Heart left ventricle (tissue), 16 donors: ENCODE measurements around the gene NXN. TPM values are rescaled to one million over a fixed set of nuclear protein-coding genes. Genes with fewer than 3 reads are reported as not detected.

Source experiments
- ATAC-seq, 4 donors: fragments of 200-7000 bp; cut with Tn5 transposase; one replicate each; pipeline ENCODE4 v1.9.1; 2020 to 2022; ENCODE audit warnings: moderate library complexity in 4 of 4, mild to moderate bottlenecking in 3 of 4, moderate number of reproducible peaks in 1 of 4
- DNase-seq, 5 donors: peaks; one replicate each; pipeline ENCODE4 v3.0.0-alpha.2; 2020
- H3K27ac ChIP-seq, 12 donors: fragments of 200-600 bp; sonication (generic) in 4 of 12; one replicate each; pipeline versions ENCODE4 v1.5.0 to v1.8.0; 2016 to 2022; ENCODE audit warnings: mild to moderate bottlenecking in 2 of 12
- H3K27me3 ChIP-seq, 9 donors: fragments of 200-600 bp; sonication (generic) in 2 of 9; one replicate each; pipeline versions ENCODE4 v1.5.1 to v1.8.0; 2016 to 2022; ENCODE audit warnings: mild to moderate bottlenecking in 3 of 9
- H3K36me3 ChIP-seq, 9 donors: fragments of 200-600 bp; sonication (generic) in 2 of 9; one replicate each; pipeline versions ENCODE4 v1.5.0 to v1.8.0; 2018 to 2022; ENCODE audit warnings: mild to moderate bottlenecking in 2 of 9
- H3K4me1 ChIP-seq, 12 donors: fragments of 200-600 bp; sonication (generic) in 4 of 12; one replicate each; pipeline versions ENCODE4 v1.5.0 to v1.8.0; 2016 to 2022; ENCODE audit warnings: mild to moderate bottlenecking in 3 of 12
- H3K4me3 ChIP-seq, 12 donors: fragments of 200-600 bp; sonication (generic) in 4 of 12; one replicate each; pipeline versions ENCODE4 v1.5.0 to v1.8.0; 2017 to 2022; ENCODE audit warnings: mild to moderate bottlenecking in 9 of 12, moderate library complexity in 4 of 12
- H3K9me3 ChIP-seq, 12 donors: fragments of 200-600 bp; sonication (generic) in 4 of 12; one replicate each; pipeline versions ENCODE4 v1.5.0 to v1.8.0; 2016 to 2022; ENCODE audit warnings: mild to moderate bottlenecking in 1 of 12
- CTCF ChIP-seq, 12 donors: fragments of 200-600 bp; sonication (generic) in 4 of 12; IDR thresholded peaks; one replicate each; pipeline versions ENCODE4 v1.5.0 to v1.8.0; 2018 to 2022; ENCODE audit warnings: antibody characterized with exemption in 12 of 12, mild to moderate bottlenecking in 5 of 12
- POLR2A ChIP-seq, 2 donors: fragments of 450-650 bp; IDR thresholded peaks; one replicate each; pipeline ENCODE4 v1.6.1; 2017; ENCODE audit warnings: antibody characterized with exemption in 2 of 2, mild to moderate bottlenecking in 2 of 2, moderate library complexity in 2 of 2
- WGBS, 4 donors: extraction: QIAGEN DNeasy Blood & Tissue Kit in 2 of 4; methylation state at CpG; one replicate each; pipeline versions ENCODE4 v1.1.5 to v1.1.7; 2013 to 2018; 5-methylcytosine and 5-hydroxymethylcytosine counted together
- intact Hi-C, 10 donors: fragments of 100-400 bp; cut with DNase I; formaldehyde crosslinking; loops; one replicate each; pipeline versions ENCODE4 v1.11.1 to v1.14.2; 2022
- polyA plus RNA-seq, 2 donors: library from polyadenylated mRNA; stranded (reverse); fragments of 200-250 nt; gene quantifications; one replicate each; pipeline ENCODE4 v1.2.3, GENCODE V29; 2013
- total RNA-seq, 9 donors: library from RNA; depleted of rRNA in 2 of 9; stranded (reverse); fragments of >200 nt in 2 of 9; fragmentation: NEBNext Ultra II Directional in 3 of 9; extraction: Animal tissue kit (Norgen Biotek cat#: 25700) in 3 of 9; gene quantifications; one replicate each; pipeline versions ENCODE4 v1.1.0 to v1.2.4, GENCODE V29; 2016 to 2023
- donor health status: ischemic (EF 13 %, LVEDD 7.1; RV severe dilation, severe dysfunction).
- donor health status: healthy with polysubstance abuse.
- donor health status: DM: no; HTN: yes; CAD: no.
- donor health status: DM: no; HTN: no; CAD: no.
- donor health status: ischemic (EF 25% LVEDD 6.9; RV normal size, moderate dysfunction).
- donor health status: ischemic (EF 25% LVEDD 5.7; RV mildly dilated, moderate dysfunction).
- donor health status: healthy.
- donor health status: DM: yes; HTN: yes; CAD: no.
- donor health status: ischemic (EF 35%, LVEDD 5.7; RV mildly dilated, moderate dysfunction).
- donor health status: nonischemic (EF 11% LVEDD 7.7; RV severe dilation, severe dysfunction).
- donor health status: DM: yes; HTN: yes; CAD: no.
- donor health status: PGD.
- donor health status: ischemic (EF 29% LVEDD 5.4; RV normal size, mild dysfunction).
- donor health status: nonischemic (EF 23%, LVEDD 6.1; RV moderate dilation, normal function).

The NXN gene
- total and polyA plus RNA-seq, 11 donors = 8.6 to 20.3 (median 14.1) TPM

GRCh38 chr17:992933-993332, 13.4 kb upstream of the NXN start:
- Histone ChIP-seq H3K27ac (no peak overlapping the region), H3K27me3 (no peaks in the 10 kb centered on the region), H3K4me3 (no peak overlapping the region), H3K9me3 (peaks cover 0 to 13% (median 0%) of the 10 kb centered on the region in 12 donors), H3K36me3 (no peaks in the 10 kb centered on the region), H3K4me1 (peaks cover 0 to 11% (median 7%) of the 10 kb centered on the region in 12 donors)
- TF ChIP-seq CTCF (IDR thresholded peaks at IDR 0.05) (no peak), POLR2A (IDR thresholded peaks at IDR 0.05) (no peak)
- intact Hi-C loops = no loop called here
- peak in 1 of 5 donors; percentile 29 for DNase-seq
- ATAC-seq = no peak
- 49 to 57% (median 53%) methylated on average over 12 to 13 of the region's 13 CpGs for WGBS, 4 donors

- H3K9me3 ChIP-seq = peaks cover 0 to 6% (median 0%) of the 10 kb centered on the region in 12 donors
- H3K27me3 ChIP-seq = no peaks in the 10 kb centered on the region
- intact Hi-C loops = loop anchor here in 1 of 10 donors (10.0 kb wide), 1 partner anchor 274 kb away; the partner anchor contains the start of gene VPS53
- ATAC-seq (peak in 1 of 4 donors; percentile 10), DNase-seq (peak in 1 of 5 donors; percentile 3)
- WGBS, 4 donors = 89 to 97% (median 91%) methylated on average over 6 to 11 of the region's 11 CpGs
- TF ChIP-seq POLR2A (IDR thresholded peaks at IDR 0.05) (no peak), CTCF (IDR thresholded peaks at IDR 0.05) (no peak)
- H3K4me3 ChIP-seq = no peak overlapping the region
- H3K27ac ChIP-seq = no peak overlapping the region
- no peaks in the 10 kb centered on the region for H3K4me1 ChIP-seq
- no peaks in the 10 kb centered on the region for H3K36me3 ChIP-seq
Observed at GRCh38 chr17:988561-988960, 9.0 kb upstream of the NXN start.

- DNase-seq (peak in 1 of 5 donors; percentile 56), ATAC-seq (no peak)
- Histone ChIP-seq H3K36me3 (no peaks in the 10 kb centered on the region), H3K9me3 (peaks cover 0 to 5% (median 0%) of the 10 kb centered on the region in 12 donors), H3K4me3 (no peak overlapping the region), H3K27ac (no peak overlapping the region), H3K27me3 (no peaks in the 10 kb centered on the region), H3K4me1 (no peaks in the 10 kb centered on the region)
- intact Hi-C loops = loop anchor here in 2 of 10 donors (2.0 to 10.0 kb wide), 2 partner anchors 197 to 273 kb away; partner anchors contain the start of gene VPS53 (in 1 of the 2)
- 89 to 95% (median 94%) methylated on average over 9 to 15 of the region's 15 CpGs for WGBS, 4 donors
- TF ChIP-seq POLR2A (IDR thresholded peaks at IDR 0.05) (no peak), CTCF (IDR thresholded peaks at IDR 0.05) (no peak)
Observed at GRCh38 chr17:987931-988330, 8.4 kb upstream of the NXN start.

GRCh38 chr17:986322-986929, 6.8 kb upstream of the NXN start:
- no peaks in the 10 kb centered on the region for H3K27me3 ChIP-seq
- intact Hi-C loops = loop anchor here in 2 of 10 donors (2.0 to 10.0 kb wide), 2 partner anchors 196 to 272 kb away; partner anchors contain the start of gene VPS53 (in 1 of the 2)
- peaks cover 0 to under 1% (median 0%) of the 10 kb centered on the region in 12 donors for H3K4me1 ChIP-seq
- H3K4me3 ChIP-seq = no peak overlapping the region
- TF ChIP-seq CTCF (IDR thresholded peaks at IDR 0.05) = no peak
- no peak for TF ChIP-seq POLR2A (IDR thresholded peaks at IDR 0.05)
- H3K27ac ChIP-seq = no peak overlapping the region
- peak in 1 of 4 donors; percentile 24 for ATAC-seq
- H3K9me3 ChIP-seq = no peaks in the 10 kb centered on the region
- no peaks in the 10 kb centered on the region for H3K36me3 ChIP-seq
- DNase-seq = peak in 1 of 5 donors; percentile 21
- 83 to 90% (median 86%) methylated on average over 5 to 6 of the region's 6 CpGs for WGBS, 4 donors
